HepG2 (cell line): ENCODE results near the gene GSTP1. TPM values are rescaled to one million over a fixed set of nuclear protein-coding genes. Genes with fewer than 3 reads are reported as not detected.
A peak's percentile ranks its signal among the peaks of the same experiment; 100 is the strongest.

ENCODE experiments used
- ATM ChIP-seq: fragments of 450-650 bp; IDR thresholded peaks from 2 replicates; pipeline ENCODE4 v1.7.1; 2017; ENCODE audit warnings: mild to moderate bottlenecking, borderline replicate concordance
- CHD4 ChIP-seq: fragments of 200-600 bp; sonication (generic); IDR thresholded peaks from 2 replicates; pipeline ENCODE4 v1.7.0; 2017; ENCODE audit warnings: mild to moderate bottlenecking, low read length, borderline replicate concordance
- E2F1 ChIP-seq: sonication (generic); formaldehyde crosslinking; IDR thresholded peaks from 2 replicates; pipeline ENCODE4 v1.5.0; 2020; ENCODE audit warnings: missing genetic modification reagents
- GMEB1 ChIP-seq: sonication (generic); formaldehyde crosslinking; IDR thresholded peaks from 2 replicates; pipeline ENCODE4 v1.5.1; 2020; ENCODE audit warnings: missing genetic modification reagents, mild to moderate bottlenecking, borderline replicate concordance
- GTF2F1 ChIP-seq: fragments of 150-350 bp; IDR thresholded peaks from 2 replicates; pipeline ENCODE4 v1.6.1; 2014; ENCODE audit warnings: low read length
- HNF1A ChIP-seq, 2 experiments: sonication (generic) in 1 of 2; formaldehyde crosslinking in 1 of 2; IDR thresholded peaks; 2 replicates each; pipeline versions ENCODE4 v1.4.0 to v1.6.1; 2016 to 2020; ENCODE audit warnings: borderline replicate concordance in 1 of 2, low read depth in 1 of 2, mild to moderate bottlenecking in 1 of 2, missing genetic modification reagents in 1 of 2
- KLF11 ChIP-seq: IDR thresholded peaks from 2 replicates; pipeline ENCODE4 v1.6.1; 2016; ENCODE audit warnings: missing compliant biosample characterization
- LBX2 ChIP-seq: sonication (generic); formaldehyde crosslinking; IDR thresholded peaks from 2 replicates; pipeline ENCODE4 v1.5.0; 2020; ENCODE audit warnings: missing genetic modification reagents, mild to moderate bottlenecking, borderline replicate concordance
- MAFG ChIP-seq: sonication (generic); formaldehyde crosslinking; IDR thresholded peaks from 2 replicates; pipeline ENCODE4 v1.5.1; 2020; ENCODE audit warnings: mild to moderate bottlenecking, missing genetic modification reagents
- MEIS1 ChIP-seq: sonication (generic); formaldehyde crosslinking; IDR thresholded peaks from 2 replicates; pipeline ENCODE4 v1.9.0; 2021; ENCODE audit warnings: mild to moderate bottlenecking, missing genetic modification reagents, moderate library complexity, borderline replicate concordance
- SP5 ChIP-seq: IDR thresholded peaks from 2 replicates; pipeline ENCODE4 v1.6.1; 2016; ENCODE audit warnings: low read depth, borderline replicate concordance
- SRSF9 ChIP-seq: fragments of 200-400 bp; formaldehyde crosslinking; IDR thresholded peaks from 2 replicates; pipeline ENCODE4 v1.6.1; 2018; ENCODE audit warnings: borderline replicate concordance, mild to moderate bottlenecking, low read depth, low read length; ENCODE audit not compliant: insufficient read depth, poor library complexity, severe bottlenecking
- ZNF331 ChIP-seq: sonication (generic); formaldehyde crosslinking; IDR thresholded peaks from 2 replicates; pipeline ENCODE4 v1.4.0; 2020; ENCODE audit warnings: missing genetic modification reagents
- ZNF451 ChIP-seq: sonication (generic); formaldehyde crosslinking; IDR thresholded peaks from 2 replicates; pipeline ENCODE4 v1.5.0; 2020; ENCODE audit warnings: mild to moderate bottlenecking, missing genetic modification reagents
- polyA plus RNA-seq, 8 experiments: library from polyadenylated mRNA; depleted of rRNA in 3 of 8; stranded (reverse) in 7 of 8; unstranded in 1 of 8; fragments of >200 nt; fragmentation: Illumina TruSeq in 4 of 8; extraction: Trizol in 4 of 8; gene quantifications; 2 replicates each; pipeline versions ENCODE4 v1.2.1 to v1.2.3, GENCODE V29; 2011 to 2016; ENCODE audit warnings: low read depth in 4 of 8, missing spikeins in 1 of 8, mixed read lengths in 1 of 8; ENCODE audit not compliant: insufficient read depth in 1 of 8
- total RNA-seq, 5 experiments: library from RNA; depleted of rRNA; stranded (reverse); fragments of >200 nt; fragmentation: Illumina TruSeq; extraction: Trizol; gene quantifications; 2 replicates each; pipeline ENCODE4 v1.2.3, GENCODE V29; 2016; ENCODE audit warnings: low read depth in 1 of 5
- TF ChIP-seq, protein P1 (sequence below): sonication (generic); formaldehyde crosslinking; IDR thresholded peaks from 2 replicates; pipeline ENCODE4 v1.5.0; 2020; ENCODE audit warnings: mild to moderate bottlenecking, missing genetic modification reagents, borderline replicate concordance

Gene GSTP1
- total and polyA plus RNA-seq, 2 of the 13 experiments (the other 11 are each of a cell fraction or from before 2014, with no cell fraction given) = not detected

DNA sequence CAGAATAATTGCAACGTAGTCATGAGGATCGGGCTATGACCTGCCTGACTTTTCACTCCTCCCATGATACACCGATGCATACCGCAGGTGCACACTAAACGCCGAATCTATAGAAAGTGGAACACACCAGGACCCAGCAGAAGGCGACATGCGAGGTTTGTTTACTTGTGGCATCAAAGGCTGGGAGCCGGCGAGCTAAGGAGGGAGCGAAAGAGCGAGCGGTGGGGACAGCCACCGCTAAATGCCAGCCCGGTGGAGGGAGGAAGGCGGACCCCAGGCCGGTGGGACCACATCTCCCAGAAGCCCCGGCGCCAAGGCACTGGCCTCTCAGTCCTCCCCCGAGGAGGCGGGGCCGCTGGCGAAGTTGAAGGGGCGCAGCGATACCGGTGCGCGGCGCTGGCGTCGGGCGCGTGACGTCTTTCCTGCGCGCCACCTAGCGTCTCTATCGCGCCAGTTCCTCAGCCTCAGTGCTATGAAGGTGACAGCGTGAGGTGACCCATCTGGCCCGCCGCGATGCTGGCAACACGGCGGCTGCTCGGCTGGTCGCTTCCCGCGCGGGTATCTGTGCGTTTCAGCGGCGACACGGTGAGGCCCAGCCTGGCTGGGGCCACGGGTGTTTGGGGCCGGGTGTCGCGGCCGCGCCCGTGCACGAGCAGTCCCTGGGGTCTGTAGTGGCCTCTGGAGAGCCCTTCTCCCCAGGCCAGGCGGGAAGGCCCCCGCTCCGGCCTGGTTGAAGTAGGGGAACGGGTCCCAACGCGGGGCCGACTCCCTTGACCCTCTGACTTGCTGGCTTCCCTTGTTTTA is 23.1 kb downstream of the GSTP1 start, which contains the start of gene NDUFV1 (continued):
- TF ChIP-seq E2F1 (peak; percentile 70; the same call in 1 of the 2 replicates), SP5 (CRISPR knock-in tag) (peak; percentile 70), SRSF9 (no peak), MEIS1 (CRISPR knock-in tag) (peak; percentile 93; the same call in 1 of the 2 replicates), HNF1A (IDR thresholded peaks at IDR 0.05; ENCODE audit: low read depth) (no peak), HNF1A (CRISPR knock-in tag; IDR thresholded peaks at IDR 0.05; ENCODE audit: borderline replicate concordance) (peak; percentile 74; the same call in 1 of the 2 replicates), ZNF331 (CRISPR knock-in tag) (peak; percentile 52; the same call in 1 of the 2 replicates), MAFG (no peak), LBX2 (CRISPR knock-in tag) (no peak; the same call in 1 of the 2 replicates), CHD4 (no peak), ATM (no peak), ZNF451 (CRISPR knock-in tag) (no peak), KLF11 (CRISPR knock-in tag) (no peak; the same call in 1 of the 2 replicates), GTF2F1 (no peak), GMEB1 (CRISPR knock-in tag) (peak; percentile 99)
- TF ChIP-seq, protein P1, sequence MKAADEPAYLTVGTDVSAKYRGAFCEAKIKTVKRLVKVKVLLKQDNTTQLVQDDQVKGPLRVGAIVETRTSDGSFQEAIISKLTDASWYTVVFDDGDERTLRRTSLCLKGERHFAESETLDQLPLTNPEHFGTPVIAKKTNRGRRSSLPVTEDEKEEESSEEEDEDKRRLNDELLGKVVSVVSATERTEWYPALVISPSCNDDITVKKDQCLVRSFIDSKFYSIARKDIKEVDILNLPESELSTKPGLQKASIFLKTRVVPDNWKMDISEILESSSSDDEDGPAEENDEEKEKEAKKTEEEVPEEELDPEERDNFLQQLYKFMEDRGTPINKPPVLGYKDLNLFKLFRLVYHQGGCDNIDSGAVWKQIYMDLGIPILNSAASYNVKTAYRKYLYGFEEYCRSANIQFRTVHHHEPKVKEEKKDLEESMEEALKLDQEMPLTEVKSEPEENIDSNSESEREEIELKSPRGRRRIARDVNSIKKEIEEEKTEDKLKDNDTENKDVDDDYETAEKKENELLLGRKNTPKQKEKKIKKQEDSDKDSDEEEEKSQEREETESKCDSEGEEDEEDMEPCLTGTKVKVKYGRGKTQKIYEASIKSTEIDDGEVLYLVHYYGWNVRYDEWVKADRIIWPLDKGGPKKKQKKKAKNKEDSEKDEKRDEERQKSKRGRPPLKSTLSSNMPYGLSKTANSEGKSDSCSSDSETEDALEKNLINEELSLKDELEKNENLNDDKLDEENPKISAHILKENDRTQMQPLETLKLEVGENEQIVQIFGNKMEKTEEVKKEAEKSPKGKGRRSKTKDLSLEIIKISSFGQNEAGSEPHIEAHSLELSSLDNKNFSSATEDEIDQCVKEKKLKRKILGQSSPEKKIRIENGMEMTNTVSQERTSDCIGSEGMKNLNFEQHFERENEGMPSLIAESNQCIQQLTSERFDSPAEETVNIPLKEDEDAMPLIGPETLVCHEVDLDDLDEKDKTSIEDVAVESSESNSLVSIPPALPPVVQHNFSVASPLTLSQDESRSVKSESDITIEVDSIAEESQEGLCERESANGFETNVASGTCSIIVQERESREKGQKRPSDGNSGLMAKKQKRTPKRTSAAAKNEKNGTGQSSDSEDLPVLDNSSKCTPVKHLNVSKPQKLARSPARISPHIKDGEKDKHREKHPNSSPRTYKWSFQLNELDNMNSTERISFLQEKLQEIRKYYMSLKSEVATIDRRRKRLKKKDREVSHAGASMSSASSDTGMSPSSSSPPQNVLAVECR = peak; percentile 89
